Measurements from ENCODE around the gene PRDM12. TPM values are rescaled to one million over a fixed set of nuclear protein-coding genes. Genes with fewer than 3 reads are reported as not detected.

PRDM12 gene
- total RNA-seq, 2 donors from 2014 or later, result not detected

- Histone ChIP-seq H3K4me1 (replicated peaks) (no peaks in the 10 kb centered on the region), H3K4me3 (no peak overlapping the region), H3K27me3 (replicated peaks; ENCODE audit: insufficient read depth) (no peaks in the 10 kb centered on the region), H3K27ac (no peak overlapping the region), H3K9me3 (no peaks in the 10 kb centered on the region), H3K36me3 (peaks cover 15 to 25% of the 10 kb centered on the region in 2 donors)
- intact Hi-C loops (cut with DNase I), result no loop called here
- 88% methylated on average over 25 of the region's 25 CpGs for WGBS
- TF ChIP-seq CTCF (IDR thresholded peaks at IDR 0.05), result no peak
- TF ChIP-seq POLR2A (IDR thresholded peaks at IDR 0.05), result no peak
- no peak for DNase-seq (ENCODE audit: low spot score)
Measured at GRCh38 chr9:130633336-130634190, 30.8 kb upstream of the PRDM12 start.

GRCh38 chr9:130634191-130634768 lies 30.1 kb upstream of the PRDM12 start:
- WGBS, result 92% methylated on average over 14 of the region's 14 CpGs
- no peaks in the 10 kb centered on the region for H3K4me1 ChIP-seq (replicated peaks)
- peaks cover 15 to 26% of the 10 kb centered on the region in 2 donors for H3K36me3 ChIP-seq
- no peak overlapping the region for H3K4me3 ChIP-seq
- TF ChIP-seq CTCF (IDR thresholded peaks at IDR 0.05), result no peak
- no peak for TF ChIP-seq POLR2AphosphoS5 (IDR thresholded peaks at IDR 0.05)
- no peak for TF ChIP-seq POLR2A (IDR thresholded peaks at IDR 0.05)
- intact Hi-C loops (cut with DNase I), result no loop called here
- DNase-seq (ENCODE audit: low spot score), result no peak
- H3K27ac ChIP-seq, result no peak overlapping the region
- H3K27me3 ChIP-seq (replicated peaks; ENCODE audit: insufficient read depth), result no peaks in the 10 kb centered on the region
- H3K9me3 ChIP-seq, result no peaks in the 10 kb centered on the region

- Histone ChIP-seq H3K36me3 (peaks cover 15 to 26% of the 10 kb centered on the region in 2 donors), H3K9me3 (no peaks in the 10 kb centered on the region), H3K27me3 (replicated peaks; ENCODE audit: insufficient read depth) (no peaks in the 10 kb centered on the region), H3K4me1 (replicated peaks) (no peaks in the 10 kb centered on the region), H3K27ac (no peak overlapping the region), H3K4me3 (no peak overlapping the region)
- TF ChIP-seq CTCF (IDR thresholded peaks at IDR 0.05) (no peak), POLR2AphosphoS5 (IDR thresholded peaks at IDR 0.05) (no peak), POLR2A (IDR thresholded peaks at IDR 0.05) (no peak)
- DNase-seq (ENCODE audit: low spot score), result no peak
- WGBS, result 77% methylated on average over 8 of the region's 8 CpGs
- intact Hi-C loops (cut with DNase I), result no loop called here
Measured at GRCh38 chr9:130634801-130635200, 29.6 kb upstream of the PRDM12 start.

- no peak for DNase-seq (ENCODE audit: low spot score)
- no peaks in the 10 kb centered on the region for H3K4me1 ChIP-seq (replicated peaks)
- intact Hi-C loops (cut with DNase I), result no loop called here
- H3K9me3 ChIP-seq, result no peaks in the 10 kb centered on the region
- H3K4me3 ChIP-seq, result no peak overlapping the region
- H3K27me3 ChIP-seq (replicated peaks; ENCODE audit: insufficient read depth), result no peaks in the 10 kb centered on the region
- H3K36me3 ChIP-seq, result peaks cover 12 to 26% of the 10 kb centered on the region in 2 donors
- WGBS, result 94% methylated on average over 6 of the region's 6 CpGs
- TF ChIP-seq POLR2AphosphoS5 (IDR thresholded peaks at IDR 0.05) (no peak), POLR2A (IDR thresholded peaks at IDR 0.05) (no peak), CTCF (IDR thresholded peaks at IDR 0.05) (no peak)
- H3K27ac ChIP-seq, result no peak overlapping the region
Measured at GRCh38 chr9:130635306-130635705, 29.1 kb upstream of the PRDM12 start.
